GM21381 (cell line): ENCODE data around the gene DPYSL3.

ENCODE experiments used
- ATAC-seq: cut with Tn5 transposase; IDR thresholded peaks from one replicate; pipeline ENCODE4 v1.9.1; 2021; ENCODE audit warnings: mild to moderate bottlenecking, moderate library complexity; ENCODE audit not compliant: unreplicated experiment

DPYSL3 gene

GRCh38 chr5:147441191-147441695 lies 68.6 kb downstream of the DPYSL3 start:
- no peak for ATAC-seq

- no peak for ATAC-seq
These were observed 70.6 kb downstream of the DPYSL3 start for GRCh38 chr5:147439254-147439653.

GRCh38 chr5:147437161-147437596 lies 72.7 kb downstream of the DPYSL3 start:
- ATAC-seq = no peak

- ATAC-seq = no peak
These were observed 73.3 kb downstream of the DPYSL3 start for GRCh38 chr5:147436596-147436995.

GRCh38 chr5:147434049-147434448 lies 75.8 kb downstream of the DPYSL3 start:
- no peak for ATAC-seq

- ATAC-seq = no peak
These were observed 77.5 kb downstream of the DPYSL3 start for GRCh38 chr5:147432323-147432722.

- ATAC-seq = no peak
These were observed 78.3 kb downstream of the DPYSL3 start for GRCh38 chr5:147431586-147431985.

GRCh38 chr5:147430628-147431027 lies 79.2 kb downstream of the DPYSL3 start:
- ATAC-seq = no peak

GRCh38 chr5:147427521-147428401 lies 82.1 kb downstream of the DPYSL3 start:
- ATAC-seq = no peak

GRCh38 chr5:147426640-147427327 lies 83.1 kb downstream of the DPYSL3 start:
- ATAC-seq = no peak

GRCh38 chr5:147418613-147419012 lies 91.3 kb downstream of the DPYSL3 start:
- no peak for ATAC-seq

GRCh38 chr5:147417135-147417813 lies 92.6 kb downstream of the DPYSL3 start:
- no peak for ATAC-seq

- ATAC-seq = no peak
These were observed 94.2 kb downstream of the DPYSL3 start for GRCh38 chr5:147415651-147416050.

- ATAC-seq = no peak
These were observed 96.6 kb downstream of the DPYSL3 start for GRCh38 chr5:147413266-147413665.

GRCh38 chr5:147412561-147412960 lies 97.3 kb downstream of the DPYSL3 start:
- no peak for ATAC-seq

GRCh38 chr5:147411359-147412319 lies 98.2 kb downstream of the DPYSL3 start:
- no peak for ATAC-seq

GRCh38 chr5:147410496-147411358 lies 99.1 kb downstream of the DPYSL3 start:
- ATAC-seq = no peak

GRCh38 chr5:147408980-147409379 lies 100.9 kb downstream of the DPYSL3 start:
- ATAC-seq = no peak

GRCh38 chr5:147407094-147407681 lies 102.7 kb downstream of the DPYSL3 start:
- ATAC-seq = no peak
